WTC11 (cell line): ENCODE data around the gene SSU72.

ENCODE experiments used
- CREB1 ChIP-seq: sonication (generic); formaldehyde crosslinking; IDR thresholded peaks from 2 replicates; pipeline ENCODE4 v1.8.0; 2023; ENCODE audit warnings: mild to moderate bottlenecking, missing genetic modification reagents
- FOXP1 ChIP-seq: sonication (generic); formaldehyde crosslinking; IDR thresholded peaks from 2 replicates; pipeline ENCODE4 v1.8.0; 2022; ENCODE audit warnings: missing genetic modification reagents, mild to moderate bottlenecking, moderate library complexity, borderline replicate concordance
- GABPB1 ChIP-seq: sonication (generic); formaldehyde crosslinking; IDR thresholded peaks from 2 replicates; pipeline ENCODE4 v1.8.1; 2023; ENCODE audit warnings: mild to moderate bottlenecking, missing genetic modification reagents
- RORB ChIP-seq: fragments of 250-450 bp; sonication (Bioruptor Pico); IDR thresholded peaks from 2 replicates; pipeline ENCODE4 v1.9.0; 2021; ENCODE audit warnings: mild to moderate bottlenecking
- TP53 ChIP-seq: sonication (generic); formaldehyde crosslinking; IDR thresholded peaks from 2 replicates; pipeline ENCODE4 v1.8.1; 2023; ENCODE audit warnings: mild to moderate bottlenecking, missing genetic modification reagents

DNA sequence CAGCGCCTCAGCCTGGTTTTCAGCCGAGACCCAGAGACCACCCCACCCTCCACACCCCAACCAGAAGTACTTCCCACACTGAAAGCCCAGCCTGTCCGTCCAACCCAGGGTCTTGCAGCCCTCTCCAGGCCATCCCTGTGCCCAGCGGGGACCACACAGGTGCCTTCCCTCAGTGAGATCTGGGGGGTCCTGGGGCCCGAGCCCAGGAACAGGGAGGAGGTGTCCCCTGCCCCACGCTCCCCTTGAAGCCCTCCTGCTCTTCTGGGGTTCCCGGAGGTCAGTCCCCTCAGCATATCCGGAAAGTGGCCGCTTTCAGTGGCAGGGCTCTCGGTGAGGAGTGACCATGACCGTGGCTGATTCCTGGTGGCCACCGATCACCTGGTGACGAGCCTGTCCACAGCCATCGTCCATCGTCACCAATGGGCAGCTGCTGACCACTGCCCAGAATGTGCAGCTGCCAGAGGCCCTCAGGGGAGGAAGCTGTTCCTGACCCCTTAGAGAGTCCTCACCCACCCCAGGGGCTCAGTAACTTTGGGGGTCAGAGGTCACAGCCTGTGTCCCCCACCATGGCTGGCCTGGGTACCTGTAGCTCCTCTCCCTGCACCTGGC lies 37.6 kb downstream of the SSU72 start:
- TF ChIP-seq FOXP1 (CRISPR knock-in tag) (no peak), RORB (CRISPR knock-in tag) (no peak), TP53 (CRISPR knock-in tag) (no peak), CREB1 (CRISPR knock-in tag) (no peak), GABPB1 (CRISPR knock-in tag) (no peak)
